ENCODE measurements around the gene PCDHB3. TPM values are rescaled to one million over a fixed set of nuclear protein-coding genes. Genes with fewer than 3 reads are reported as not detected.
"Not testable (repeated sequence)": the region's sequence is repeated elsewhere in the genome, so short reads cannot be mapped to it uniquely, and the experiment has no call there.

Gene PCDHB3
- total RNA-seq, 1 experiment from 2014 or later: not detected

GRCh38 chr5:141121985-141122384, 21.7 kb downstream of the PCDHB3 start:
- H3K27me3 ChIP-seq: no peaks in the 10 kb centered on the region
- H3K36me3 ChIP-seq: no peaks in the 10 kb centered on the region
- no peak overlapping the region for H3K4me3 ChIP-seq
- no peak for DNase-seq
- H3K9me3 ChIP-seq: no peaks in the 10 kb centered on the region; the same call in 1 of the 2 replicates

- not testable (repeated sequence) for H3K4me3 ChIP-seq, H3K9me3 ChIP-seq, H3K36me3 ChIP-seq, H3K27me3 ChIP-seq, DNase-seq
Measured at GRCh38 chr5:141123396-141124135, 23.3 kb downstream of the PCDHB3 start.

GRCh38 chr5:141127305-141127704, 27.0 kb downstream of the PCDHB3 start:
- Histone ChIP-seq H3K27me3 (no peaks in the 10 kb centered on the region), H3K4me3 (no peak overlapping the region), H3K36me3 (no peaks in the 10 kb centered on the region), H3K9me3 (no peaks in the 10 kb centered on the region)
- DNase-seq: no peak

GRCh38 chr5:141135030-141135717, 34.9 kb downstream of the PCDHB3 start, which contains the start of gene PCDHB5:
TSS of gene PCDHB5 (plus strand) at chr5:141135206. CDS start at chr5:141135435, 229 bp downstream.
- no peak for DNase-seq

GRCh38 chr5:141135718-141136266, 35.5 kb downstream of the PCDHB3 start:
- DNase-seq: no peak
- H3K4me3 ChIP-seq: no peak overlapping the region; the same call in 1 of the 2 replicates

More at GRCh38 chr5:141135030-141135717, 34.9 kb downstream of the PCDHB3 start, which contains the start of gene PCDHB5:
- Histone ChIP-seq H3K36me3 (no peaks in the 10 kb centered on the region), H3K9me3 (no peaks in the 10 kb centered on the region), H3K27me3 (no peaks in the 10 kb centered on the region; the same call in 1 of the 2 replicates), H3K4me3 (peak within 1 kb of the TSS; percentile 34)

GRCh38 chr5:141137346-141137745, 37.1 kb downstream of the PCDHB3 start:
- not testable (repeated sequence) for DNase-seq, H3K9me3 ChIP-seq, H3K36me3 ChIP-seq, H3K27me3 ChIP-seq, H3K4me3 ChIP-seq

More at GRCh38 chr5:141135718-141136266, 35.5 kb downstream of the PCDHB3 start:
- H3K9me3 ChIP-seq: no peaks in the 10 kb centered on the region
- H3K27me3 ChIP-seq: no peaks in the 10 kb centered on the region; the same call in 1 of the 2 replicates
- no peaks in the 10 kb centered on the region for H3K36me3 ChIP-seq

- Histone ChIP-seq H3K36me3 (no peaks in the 10 kb centered on the region), H3K9me3 (no peaks in the 10 kb centered on the region), H3K27me3 (peaks cover 3% of the 10 kb centered on the region), H3K4me3 (no peak within 1 kb of the TSS)
- DNase-seq: no peak
Measured at GRCh38 chr5:141149812-141150211, 49.5 kb downstream of the PCDHB3 start, which contains the start of gene PCDHB6. TSS of gene PCDHB6 (plus strand) at chr5:141150057. CDS start at chr5:141150258, 201 bp downstream.

- Histone ChIP-seq H3K9me3 (no peaks in the 10 kb centered on the region), H3K27me3 (peaks cover 3% of the 10 kb centered on the region), H3K36me3 (no peaks in the 10 kb centered on the region), H3K4me3 (no peak overlapping the region)
- DNase-seq: no peak
Measured at GRCh38 chr5:141150224-141150992, 50.1 kb downstream of the PCDHB3 start.

GRCh38 chr5:141150993-141151325, 50.7 kb downstream of the PCDHB3 start:
- H3K4me3 ChIP-seq: no peak overlapping the region
- no peaks in the 10 kb centered on the region for H3K9me3 ChIP-seq
- no peak for DNase-seq
- H3K27me3 ChIP-seq: peaks cover 3% of the 10 kb centered on the region
- no peaks in the 10 kb centered on the region for H3K36me3 ChIP-seq

GRCh38 chr5:141151632-141152031, 51.4 kb downstream of the PCDHB3 start:
- not testable (repeated sequence) for H3K9me3 ChIP-seq, H3K36me3 ChIP-seq, H3K4me3 ChIP-seq, H3K27me3 ChIP-seq, DNase-seq

GRCh38 chr5:141152096-141152495, 51.8 kb downstream of the PCDHB3 start:
- not testable (repeated sequence) for H3K36me3 ChIP-seq, H3K27me3 ChIP-seq, H3K4me3 ChIP-seq, DNase-seq, H3K9me3 ChIP-seq

Other genes with a start within 250 kb of the PCDHB3 start
- gene PCDHA10, start 244.6 kb upstream of the PCDHB3 start, total RNA-seq (2014; rRNA removed; shearing (Covaris generic); ENCODE audit: low replicate concordance): not detected in 2 replicates
- not detected in 2 replicates for gene PCDHA11, start 231.5 kb upstream of the PCDHB3 start, total RNA-seq (2014; rRNA removed; shearing (Covaris generic); ENCODE audit: low replicate concordance)
- not detected in 2 replicates for gene PCDHA12, start 225.2 kb upstream of the PCDHB3 start, total RNA-seq (2014; rRNA removed; shearing (Covaris generic); ENCODE audit: low replicate concordance)
- gene PCDHA13, start 218.3 kb upstream of the PCDHB3 start, total RNA-seq (2014; rRNA removed; shearing (Covaris generic); ENCODE audit: low replicate concordance): not detected in 2 replicates
- not detected in 2 replicates for gene PCDHAC1, start 174.2 kb upstream of the PCDHB3 start, total RNA-seq (2014; rRNA removed; shearing (Covaris generic); ENCODE audit: low replicate concordance)
- 0.07 TPM in 1 of 2 replicates, not detected in the other for gene PCDHAC2, start 134.0 kb upstream of the PCDHB3 start, total RNA-seq (2014; rRNA removed; shearing (Covaris generic); ENCODE audit: low replicate concordance)
- gene PCDHB1, start 49.1 kb upstream of the PCDHB3 start, total RNA-seq (2014; rRNA removed; shearing (Covaris generic); ENCODE audit: low replicate concordance): not detected in 2 replicates
- gene PCDHB2, start 5.9 kb upstream of the PCDHB3 start, total RNA-seq (2014; rRNA removed; shearing (Covaris generic); ENCODE audit: low replicate concordance): 6.0 and 7.0 TPM in 2 replicates
- not detected in 2 replicates for gene PCDHB4, start 21.3 kb downstream of the PCDHB3 start, total RNA-seq (2014; rRNA removed; shearing (Covaris generic); ENCODE audit: low replicate concordance)
- 2.3 TPM in 1 of 2 replicates, not detected in the other for gene PCDHB5, start 34.7 kb downstream of the PCDHB3 start, total RNA-seq (2014; rRNA removed; shearing (Covaris generic); ENCODE audit: low replicate concordance)
- 0.10 TPM in 1 of 2 replicates, not detected in the other for gene PCDHB6, start 49.6 kb downstream of the PCDHB3 start, total RNA-seq (2014; rRNA removed; shearing (Covaris generic); ENCODE audit: low replicate concordance)
- 0.46 TPM in 1 of 2 replicates, not detected in the other for gene PCDHB7, start 72.2 kb downstream of the PCDHB3 start, total RNA-seq (2014; rRNA removed; shearing (Covaris generic); ENCODE audit: low replicate concordance)
- not detected in 2 replicates for gene PCDHB8, start 77.3 kb downstream of the PCDHB3 start, total RNA-seq (2014; rRNA removed; shearing (Covaris generic); ENCODE audit: low replicate concordance)
- 0.10 and 1.2 TPM in 2 replicates for gene PCDHB16, start 81.9 kb downstream of the PCDHB3 start, total RNA-seq (2014; rRNA removed; shearing (Covaris generic); ENCODE audit: low replicate concordance)
- gene PCDHB9, start 86.7 kb downstream of the PCDHB3 start, total RNA-seq (2014; rRNA removed; shearing (Covaris generic); ENCODE audit: low replicate concordance): 1.9 TPM in 1 of 2 replicates, not detected in the other
- 0.10 TPM in 1 of 2 replicates, not detected in the other for gene PCDHB10, start 91.9 kb downstream of the PCDHB3 start, total RNA-seq (2014; rRNA removed; shearing (Covaris generic); ENCODE audit: low replicate concordance)
- 1.0 TPM in 1 of 2 replicates, not detected in the other for gene PCDHB11, start 99.2 kb downstream of the PCDHB3 start, total RNA-seq (2014; rRNA removed; shearing (Covaris generic); ENCODE audit: low replicate concordance)
- gene PCDHB12, start 108.2 kb downstream of the PCDHB3 start, total RNA-seq (2014; rRNA removed; shearing (Covaris generic); ENCODE audit: low replicate concordance): 0.16 TPM in 1 of 2 replicates, not detected in the other
- 0.40 TPM in 1 of 2 replicates, not detected in the other for gene PCDHB13, start 113.4 kb downstream of the PCDHB3 start, total RNA-seq (2014; rRNA removed; shearing (Covaris generic); ENCODE audit: low replicate concordance)
- 0.74 and 3.8 TPM in 2 replicates for gene PCDHB14, start 122.9 kb downstream of the PCDHB3 start, total RNA-seq (2014; rRNA removed; shearing (Covaris generic); ENCODE audit: low replicate concordance)
- 0.07 and 2.0 TPM in 2 replicates for gene PCDHB15, start 144.9 kb downstream of the PCDHB3 start, total RNA-seq (2014; rRNA removed; shearing (Covaris generic); ENCODE audit: low replicate concordance)
- gene SLC25A2, start 203.6 kb downstream of the PCDHB3 start, total RNA-seq (2014; rRNA removed; shearing (Covaris generic); ENCODE audit: low replicate concordance): not detected in 2 replicates
- 183 and 217 TPM in 2 replicates for gene TAF7, start 220.3 kb downstream of the PCDHB3 start, total RNA-seq (2014; rRNA removed; shearing (Covaris generic); ENCODE audit: low replicate concordance)
- 0.42 and 0.56 TPM in 2 replicates for gene PCDHGA1, start 230.0 kb downstream of the PCDHB3 start, total RNA-seq (2014; rRNA removed; shearing (Covaris generic); ENCODE audit: low replicate concordance)
- gene PCDHGA2, start 238.3 kb downstream of the PCDHB3 start, total RNA-seq (2014; rRNA removed; shearing (Covaris generic); ENCODE audit: low replicate concordance): not detected in 2 replicates
- gene PCDHGA3, start 243.4 kb downstream of the PCDHB3 start, total RNA-seq (2014; rRNA removed; shearing (Covaris generic); ENCODE audit: low replicate concordance): not detected in 2 replicates
- 0.59 and 1.3 TPM in 2 replicates for gene PCDHGB1, start 249.6 kb downstream of the PCDHB3 start, total RNA-seq (2014; rRNA removed; shearing (Covaris generic); ENCODE audit: low replicate concordance)